ENCODE data around the gene COPS7B. TPM values are rescaled to one million over a fixed set of nuclear protein-coding genes. Genes with fewer than 3 reads are reported as not detected.

COPS7B gene
- total and polyA plus RNA-seq, 10 of the 15 experiments (the other 5 are each of a cell fraction or from before 2014, with no cell fraction given): 6.3 to 58.8 (median 40.4) TPM

- Histone ChIP-seq H3K79me2 (ENCODE audit: control insufficient read depth, insufficient read depth, low read length) (peaks cover 39% of the 10 kb centered on the region), H3K9ac (ENCODE audit: control insufficient read depth, insufficient read depth, low read length) (peak overlapping the region; percentile 68), H3K4me3 (peak overlapping the region; percentile 91), H3K9me3 (replicated peaks; ENCODE audit: control insufficient read depth, insufficient read depth, low read length) (no peaks in the 10 kb centered on the region), H2AFZ (ENCODE audit: control insufficient read depth, low read depth, low read length) (peak overlapping the region; percentile 86), H3K4me1 (ENCODE audit: control insufficient read depth, insufficient read depth, low read length) (peaks cover 13% of the 10 kb centered on the region), H3K27me3 (replicated peaks in 1 of 2; ENCODE audit: control insufficient read depth in 2 of 2, insufficient read depth in 2 of 2, low read length in 1 of 2) (no peaks in the 10 kb centered on the region), H4K20me1 (ENCODE audit: control insufficient read depth, insufficient read depth) (no peaks in the 10 kb centered on the region), H3K27ac (ENCODE audit: control insufficient read depth, insufficient read depth) (peak overlapping the region; percentile 71), H3K36me3 (ENCODE audit: control insufficient read depth in 2 of 2, insufficient read depth in 2 of 2, low read length in 1 of 2) (peaks cover 0 to 2% of the 10 kb centered on the region in 2 experiments; a peak in 1 of 4 replicates), H3K4me2 (ENCODE audit: control insufficient read depth, insufficient read depth) (peak overlapping the region; percentile 90)
- DNase-seq (ENCODE audit: low read depth, low spot score) (no peak), ATAC-seq (peak; percentile 36), FAIRE-seq (no peak)
- no TSS peak for BruUV-seq (replicated peaks)
- WGBS (ENCODE audit: insufficient coverage, insufficient replicate concordance, low lambda C conversion rate, missing lambda C conversion rate): under 1% methylated on average over 6 of the region's 6 CpGs
- ChIA-PET SMC1A (ENCODE audit: uncharacterized antibody, unreplicated experiment) (interaction anchor here (0.6 to 3.2 kb wide), 7 partner anchors 10 to 110 kb away, joined by 3 to 20 read pairs (median 8); no protein-coding TSS in a partner anchor), CTCF (interaction anchor here (1.0 to 3.4 kb wide), 10 partner anchors 9 to 173 kb away, joined by 3 to 31 read pairs (median 6); no protein-coding TSS in a partner anchor), RAD21 (ENCODE audit: unreplicated experiment) (interaction anchor here (0.6 to 3.4 kb wide), 14 partner anchors 13 to 172 kb away, joined by 3 to 20 read pairs (median 6); partner anchors contain the start of gene PTMA), POLR2A (interaction anchor here (0.6 to 2.0 kb wide), 8 partner anchors 16 to 174 kb away, joined by 3 to 6 read pairs (median 4); partner anchors contain the start of gene PTMA)
- in situ Hi-C loops (cut with MboI) (no loop called here), intact Hi-C loops (cut with micrococcal nuclease; ENCODE audit: unreplicated experiment) (no loop called here)
- TF ChIP-seq SMARCA5 (IDR thresholded peaks at IDR 0.05) (0 out of 2 replicates have a peak, but pooled peaks have one; percentile 1), WRNIP1 (IDR thresholded peaks at IDR 0.05; ENCODE audit: borderline replicate concordance, low read depth, low read length) (no peak), MEF2B (IDR thresholded peaks at IDR 0.05; ENCODE audit: partially characterized antibody, poor library complexity, severe bottlenecking) (peak; percentile 12), CBX5 (IDR thresholded peaks at IDR 0.05; ENCODE audit: low read depth) (peak; percentile 4; the same call in 1 of the 2 replicates), HDGF (IDR thresholded peaks at IDR 0.05) (peak; percentile 84; the same call in 1 of the 2 replicates)
These were observed 446 bp upstream of the COPS7B start for GRCh38 chr2:231785822-231786176.

DNA sequence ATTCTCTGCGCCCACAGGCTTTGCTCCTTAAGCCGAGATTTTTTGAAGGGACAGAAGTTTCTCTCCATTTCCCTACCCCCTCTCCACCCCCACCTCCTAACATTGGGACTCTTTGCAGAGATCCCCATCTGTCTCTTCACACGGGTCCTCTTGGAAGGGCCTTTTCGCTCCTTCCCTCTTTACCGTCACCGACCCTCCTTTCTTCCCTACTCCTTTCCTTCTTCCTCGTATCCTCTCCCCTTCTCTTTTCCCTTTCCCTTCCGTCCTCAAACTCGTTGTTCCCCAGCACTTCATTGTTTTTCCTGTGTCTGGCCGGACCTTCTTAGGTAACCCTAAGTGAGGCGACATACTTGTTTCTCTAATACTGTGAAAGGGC lies 660 bp downstream of the COPS7B start:
- 13% methylated on average over 11 of the region's 11 CpGs for WGBS (ENCODE audit: insufficient coverage, insufficient replicate concordance, low lambda C conversion rate, missing lambda C conversion rate)
- Histone ChIP-seq H3K27me3 (replicated peaks in 1 of 2; ENCODE audit: control insufficient read depth in 2 of 2, insufficient read depth in 2 of 2, low read length in 1 of 2) (no peaks in the 10 kb centered on the region), H3K27ac (ENCODE audit: control insufficient read depth, insufficient read depth) (no peak overlapping the region), H3K4me2 (ENCODE audit: control insufficient read depth, insufficient read depth) (peak overlapping the region; percentile 90), H3K36me3 (ENCODE audit: control insufficient read depth in 2 of 2, insufficient read depth in 2 of 2, low read length in 1 of 2) (peaks cover 0 to 2% of the 10 kb centered on the region in 2 experiments; a peak in 2 of 4 replicates), H3K9me3 (replicated peaks; ENCODE audit: control insufficient read depth, insufficient read depth, low read length) (no peaks in the 10 kb centered on the region), H3K4me3 (peak overlapping the region; percentile 91), H3K9ac (ENCODE audit: control insufficient read depth, insufficient read depth, low read length) (peak overlapping the region; percentile 60; the same call in 1 of the 2 replicates), H4K20me1 (ENCODE audit: control insufficient read depth, insufficient read depth) (no peaks in the 10 kb centered on the region), H3K79me2 (ENCODE audit: control insufficient read depth, insufficient read depth, low read length) (peaks cover 36% of the 10 kb centered on the region), H3K4me1 (ENCODE audit: control insufficient read depth, insufficient read depth, low read length) (peaks cover 13% of the 10 kb centered on the region), H2AFZ (ENCODE audit: control insufficient read depth, low read depth, low read length) (peak overlapping the region; percentile 74; the same call in 1 of the 2 replicates)
- FAIRE-seq (no peak), ATAC-seq (no peak), DNase-seq (ENCODE audit: low read depth, low spot score) (no peak)
- in situ Hi-C loops (cut with MboI) (no loop called here), intact Hi-C loops (cut with micrococcal nuclease; ENCODE audit: unreplicated experiment) (no loop called here)
- no TSS peak for BruUV-seq (replicated peaks)
- ChIA-PET POLR2A (interaction anchor here (1.7 kb wide), 1 partner anchor 115 kb away, joined by 6 read pairs; no protein-coding TSS in a partner anchor), RAD21 (ENCODE audit: unreplicated experiment) (interaction anchor here (2.3 to 3.4 kb wide), 3 partner anchors 15 to 173 kb away, joined by 8 to 20 read pairs (median 9); no protein-coding TSS in a partner anchor), CTCF (interaction anchor here (1.4 to 3.4 kb wide), 5 partner anchors 17 to 174 kb away, joined by 3 to 31 read pairs (median 20); no protein-coding TSS in a partner anchor), SMC1A (ENCODE audit: uncharacterized antibody, unreplicated experiment) (interaction anchor here (1.8 to 3.1 kb wide), 2 partner anchors 66 to 111 kb away, joined by 8 to 20 read pairs; no protein-coding TSS in a partner anchor)
- TF ChIP-seq GABPA (IDR thresholded peaks at IDR 0.05; ENCODE audit: low read depth) (no peak), MTA2 (IDR thresholded peaks at IDR 0.05; ENCODE audit: low read depth) (no peak), STAT1 (conservative IDR thresholded peaks at IDR 0.05) (no peak), JUNB (IDR thresholded peaks at IDR 0.05) (no peak), PML (IDR thresholded peaks at IDR 0.05; ENCODE audit: low read length) (no peak), FOXM1 (IDR thresholded peaks at IDR 0.05; ENCODE audit: low read depth, low read length) (no peak), SKIL (IDR thresholded peaks at IDR 0.05; ENCODE audit: low read depth, poor library complexity, severe bottlenecking) (no peak), EED (IDR thresholded peaks at IDR 0.05; ENCODE audit: low read depth) (no peak), RFX5 (IDR thresholded peaks at IDR 0.05; ENCODE audit: low read depth, low read length) (no peak), MYB (IDR thresholded peaks at IDR 0.05; ENCODE audit: borderline replicate concordance, low read depth, low read length) (no peak)

Data from GM12878 (cell line).